ENCODE measurements around the gene OR2AG2. TPM values are rescaled to one million over a fixed set of nuclear protein-coding genes. Genes with fewer than 3 reads are reported as not detected.

OR2AG2 gene
- total RNA-seq, 5 donors from 2014 or later (not counting 1 experiment from before 2014, with no cell fraction given), result not detected

GRCh38 chr11:6799402-6799801, 27.6 kb upstream of the OR2AG2 start, which contains the start of gene OR6A2:
Gene OR6A2 (minus strand): TSS chr11:6799689. CDS start chr11:6795708, 3,981 bp downstream.
- DNase-seq, result no peak
- Histone ChIP-seq H3K9me3 (no peaks in the 10 kb centered on the region), H3K4me1 (ENCODE audit: control insufficient read depth in 1 of 2, extremely low read depth in 1 of 2, insufficient read depth in 2 of 2, low read length in 2 of 2) (no peaks in the 10 kb centered on the region), H3K27ac (ENCODE audit: low read length) (no peak within 1 kb of the TSS), H3K27me3 (replicated peaks in 1 of 2; ENCODE audit: control insufficient read depth in 2 of 2, extremely low read depth in 1 of 2, insufficient read depth in 2 of 2, low read length in 1 of 2) (no peaks in the 10 kb centered on the region), H3K36me3 (ENCODE audit: control insufficient read depth in 2 of 2, extremely low read depth in 1 of 2, insufficient read depth in 1 of 2, low read length in 1 of 2) (no peaks in the 10 kb centered on the region), H3K4me3 (ENCODE audit: control insufficient read depth in 1 of 2, extremely low read depth in 1 of 2, low read length in 1 of 2) (no peak within 1 kb of the TSS)
- H3K27ac Mint-ChIP-seq, result no peak within 1 kb of the TSS
- peaks cover 0 to 5% of the 10 kb centered on the region in 2 donors for H3K27me3 Mint-ChIP-seq
- H3K4me3 Mint-ChIP-seq, result no peak within 1 kb of the TSS
- H3K36me3 Mint-ChIP-seq, result peaks cover 7% of the 10 kb centered on the region
- no peak for ATAC-seq (replicated peaks in 1 of 4)
- peaks cover 10 to 14% (median 10%) of the 10 kb centered on the region in 3 donors for H3K9me3 Mint-ChIP-seq
- no CpG with 5 or more reads among the region's 1 CpG for WGBS (ENCODE audit: insufficient coverage)
- ChIA-PET CTCF (no interaction called here), POLR2A (no interaction called here)
- H3K4me1 Mint-ChIP-seq, result no peaks in the 10 kb centered on the region

DNA sequence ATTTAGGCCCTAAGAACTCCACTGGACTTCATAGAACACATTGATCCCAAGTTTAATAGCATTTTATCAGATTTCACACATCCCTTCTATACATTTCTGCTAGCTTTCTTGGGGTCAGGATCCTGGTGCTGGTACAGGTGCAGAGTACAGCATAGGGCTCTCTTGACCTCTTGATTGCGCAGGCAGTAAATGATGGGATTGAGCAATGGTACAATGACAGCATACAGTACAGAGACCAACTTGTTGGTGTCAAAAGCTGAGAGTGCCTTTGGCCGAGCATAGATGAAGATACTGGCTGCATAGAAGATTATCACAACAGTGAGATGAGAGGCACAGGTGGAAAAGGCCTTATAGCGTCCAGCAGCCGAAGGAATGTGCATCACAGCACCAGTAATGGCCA, 22.9 kb upstream of the OR2AG2 start:
- Mint-ChIP-seq H3K9me3 (no peaks in the 10 kb centered on the region), H3K27me3 (peaks cover 2 to 4% of the 10 kb centered on the region in 2 donors), H3K36me3 (no peaks in the 10 kb centered on the region), H3K4me3 (no peak overlapping the region), H3K27ac (no peak overlapping the region), H3K4me1 (no peaks in the 10 kb centered on the region)
- Histone ChIP-seq H3K4me1 (ENCODE audit: control insufficient read depth in 1 of 2, extremely low read depth in 1 of 2, insufficient read depth in 2 of 2, low read length in 2 of 2) (no peaks in the 10 kb centered on the region), H3K4me3 (ENCODE audit: control insufficient read depth in 1 of 2, extremely low read depth in 1 of 2, low read length in 1 of 2) (no peak overlapping the region), H3K9me3 (no peaks in the 10 kb centered on the region), H3K36me3 (ENCODE audit: control insufficient read depth in 2 of 2, extremely low read depth in 1 of 2, insufficient read depth in 1 of 2, low read length in 1 of 2) (no peaks in the 10 kb centered on the region), H3K27me3 (replicated peaks in 1 of 2; ENCODE audit: control insufficient read depth in 2 of 2, extremely low read depth in 1 of 2, insufficient read depth in 2 of 2, low read length in 1 of 2) (no peaks in the 10 kb centered on the region), H3K27ac (ENCODE audit: low read length) (no peak overlapping the region)
- no peak for ATAC-seq (replicated peaks in 1 of 4)
- ChIA-PET CTCF (no interaction called here), POLR2A (no interaction called here)
- DNase-seq, result no peak
- 85% methylated on average over 4 of the region's 4 CpGs for WGBS (ENCODE audit: insufficient coverage)

GRCh38 chr11:6790546-6790945, 18.8 kb upstream of the OR2AG2 start:
- H3K36me3 ChIP-seq (ENCODE audit: control insufficient read depth in 2 of 2, extremely low read depth in 1 of 2, insufficient read depth in 1 of 2, low read length in 1 of 2), result no peaks in the 10 kb centered on the region
- H3K4me3 Mint-ChIP-seq, result no peak overlapping the region
- DNase-seq (no peak), ATAC-seq (replicated peaks in 1 of 4) (no peak)
- no peaks in the 10 kb centered on the region for H3K9me3 Mint-ChIP-seq
- no peaks in the 10 kb centered on the region for H3K27me3 ChIP-seq (replicated peaks in 1 of 2; ENCODE audit: control insufficient read depth in 2 of 2, extremely low read depth in 1 of 2, insufficient read depth in 2 of 2, low read length in 1 of 2)
- no peaks in the 10 kb centered on the region for H3K9me3 ChIP-seq
- no CpG with 5 or more reads among the region's 2 CpGs for WGBS (ENCODE audit: insufficient coverage)
- POLR2A ChIA-PET, result no interaction called here
- CTCF ChIA-PET, result interaction anchor here in 1 of 2 donors (1.3 kb wide), 1 partner anchor 36 kb away, joined by 4 read pairs; no protein-coding TSS in a partner anchor
- H3K4me1 Mint-ChIP-seq, result no peaks in the 10 kb centered on the region
- H3K4me1 ChIP-seq (ENCODE audit: control insufficient read depth in 1 of 2, extremely low read depth in 1 of 2, insufficient read depth in 2 of 2, low read length in 2 of 2), result no peaks in the 10 kb centered on the region
- H3K27ac Mint-ChIP-seq, result no peak overlapping the region
- H3K27ac ChIP-seq (ENCODE audit: low read length), result no peak overlapping the region
- no peaks in the 10 kb centered on the region for H3K36me3 Mint-ChIP-seq
- H3K4me3 ChIP-seq (ENCODE audit: control insufficient read depth in 1 of 2, extremely low read depth in 1 of 2, low read length in 1 of 2), result no peak overlapping the region
- H3K27me3 Mint-ChIP-seq, result peaks cover 9 to 21% of the 10 kb centered on the region in 2 donors

GRCh38 chr11:6782720-6783119, 10.9 kb upstream of the OR2AG2 start, which contains the start of gene OR2AG1:
Gene OR2AG1 (plus strand): TSS chr11:6783020. CDS start chr11:6785038, 2,018 bp downstream.
- Mint-ChIP-seq H3K9me3 (no peaks in the 10 kb centered on the region), H3K4me3 (no peak within 1 kb of the TSS), H3K27ac (no peak within 1 kb of the TSS), H3K27me3 (peaks cover 3 to 17% of the 10 kb centered on the region in 2 donors), H3K36me3 (no peaks in the 10 kb centered on the region), H3K4me1 (no peaks in the 10 kb centered on the region)
- POLR2A ChIA-PET, result interaction anchor here in 1 of 2 donors (0.5 kb wide), 1 partner anchor 630 kb away, joined by 3 read pairs; no protein-coding TSS in a partner anchor
- DNase-seq, result no peak
- 100% methylated on average over 1 of the region's 2 CpGs for WGBS (ENCODE audit: insufficient coverage)
- Histone ChIP-seq H3K27ac (ENCODE audit: low read length) (no peak within 1 kb of the TSS), H3K4me1 (ENCODE audit: control insufficient read depth in 1 of 2, extremely low read depth in 1 of 2, insufficient read depth in 2 of 2, low read length in 2 of 2) (no peaks in the 10 kb centered on the region), H3K9me3 (no peaks in the 10 kb centered on the region), H3K27me3 (replicated peaks in 1 of 2; ENCODE audit: control insufficient read depth in 2 of 2, extremely low read depth in 1 of 2, insufficient read depth in 2 of 2, low read length in 1 of 2) (peaks cover 0 to 5% of the 10 kb centered on the region in 2 experiments), H3K36me3 (ENCODE audit: control insufficient read depth in 2 of 2, extremely low read depth in 1 of 2, insufficient read depth in 1 of 2, low read length in 1 of 2) (no peaks in the 10 kb centered on the region), H3K4me3 (ENCODE audit: control insufficient read depth in 1 of 2, extremely low read depth in 1 of 2, low read length in 1 of 2) (no peak within 1 kb of the TSS)
- CTCF ChIA-PET, result interaction anchor here in 1 of 2 donors (0.6 kb wide), 1 partner anchor 320 kb away, joined by 3 read pairs; no protein-coding TSS in a partner anchor
- ATAC-seq (replicated peaks in 1 of 4), result no peak

GRCh38 chr11:6780829-6781228, 9.1 kb upstream of the OR2AG2 start:
- peaks cover 0 to 5% of the 10 kb centered on the region in 2 experiments for H3K27me3 ChIP-seq (replicated peaks in 1 of 2; ENCODE audit: control insufficient read depth in 2 of 2, extremely low read depth in 1 of 2, insufficient read depth in 2 of 2, low read length in 1 of 2)
- H3K4me3 ChIP-seq (ENCODE audit: control insufficient read depth in 1 of 2, extremely low read depth in 1 of 2, low read length in 1 of 2), result no peak overlapping the region
- no peaks in the 10 kb centered on the region for H3K9me3 ChIP-seq
- ChIA-PET POLR2A (no interaction called here), CTCF (interaction anchor here in 1 of 2 donors (0.6 kb wide), 1 partner anchor 43 kb away, joined by 7 read pairs; no protein-coding TSS in a partner anchor)
- H3K36me3 ChIP-seq (ENCODE audit: control insufficient read depth in 2 of 2, extremely low read depth in 1 of 2, insufficient read depth in 1 of 2, low read length in 1 of 2), result no peaks in the 10 kb centered on the region
- H3K27me3 Mint-ChIP-seq, result peaks cover 3 to 18% of the 10 kb centered on the region in 2 donors
- H3K27ac ChIP-seq (ENCODE audit: low read length), result no peak overlapping the region
- H3K4me3 Mint-ChIP-seq, result no peak overlapping the region
- no peaks in the 10 kb centered on the region for H3K4me1 ChIP-seq (ENCODE audit: control insufficient read depth in 1 of 2, extremely low read depth in 1 of 2, insufficient read depth in 2 of 2, low read length in 2 of 2)
- no peaks in the 10 kb centered on the region for H3K4me1 Mint-ChIP-seq
- ATAC-seq (replicated peaks in 1 of 4), result no peak
- H3K36me3 Mint-ChIP-seq, result no peaks in the 10 kb centered on the region
- no peak overlapping the region for H3K27ac Mint-ChIP-seq
- DNase-seq, result no peak
- H3K9me3 Mint-ChIP-seq, result no peaks in the 10 kb centered on the region

DNA sequence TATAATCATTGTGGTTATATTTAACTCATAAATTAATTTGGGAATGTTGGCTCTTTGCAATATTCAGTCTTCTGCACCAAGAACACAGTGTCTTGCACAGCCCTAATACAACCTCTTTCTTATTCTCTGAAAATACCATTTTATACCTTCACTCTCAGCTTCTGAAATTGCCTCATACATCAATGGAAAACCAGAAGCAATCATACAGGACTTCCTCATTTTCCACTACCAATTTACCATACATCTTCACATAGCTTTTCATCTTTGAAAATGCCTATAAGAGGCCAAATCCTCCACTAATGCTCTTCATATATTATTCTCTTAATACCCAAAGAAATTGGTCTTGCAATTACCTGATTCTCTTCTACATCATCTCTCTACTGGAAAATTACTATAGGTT, 6.7 kb upstream of the OR2AG2 start:
- Histone ChIP-seq H3K36me3 (ENCODE audit: control insufficient read depth in 2 of 2, extremely low read depth in 1 of 2, insufficient read depth in 1 of 2, low read length in 1 of 2) (no peaks in the 10 kb centered on the region), H3K9me3 (no peaks in the 10 kb centered on the region), H3K27ac (ENCODE audit: low read length) (no peak overlapping the region), H3K27me3 (replicated peaks in 1 of 2; ENCODE audit: control insufficient read depth in 2 of 2, extremely low read depth in 1 of 2, insufficient read depth in 2 of 2, low read length in 1 of 2) (no peaks in the 10 kb centered on the region), H3K4me1 (ENCODE audit: control insufficient read depth in 1 of 2, extremely low read depth in 1 of 2, insufficient read depth in 2 of 2, low read length in 2 of 2) (no peaks in the 10 kb centered on the region), H3K4me3 (ENCODE audit: control insufficient read depth in 1 of 2, extremely low read depth in 1 of 2, low read length in 1 of 2) (no peak overlapping the region)
- Mint-ChIP-seq H3K36me3 (no peaks in the 10 kb centered on the region), H3K27me3 (peaks cover 3 to 14% of the 10 kb centered on the region in 2 donors), H3K4me1 (no peaks in the 10 kb centered on the region), H3K4me3 (no peak overlapping the region), H3K27ac (no peak overlapping the region), H3K9me3 (no peaks in the 10 kb centered on the region)
- CTCF ChIA-PET, result no interaction called here
- DNase-seq, result no peak
- POLR2A ChIA-PET, result no interaction called here
- ATAC-seq (replicated peaks in 1 of 4), result no peak
